ENCODE data around the gene METTL16.
"Not testable (repeated sequence)": the region's sequence is repeated elsewhere in the genome, so short reads cannot be mapped to it uniquely, and the experiment has no call there.

Gene METTL16, protein sequence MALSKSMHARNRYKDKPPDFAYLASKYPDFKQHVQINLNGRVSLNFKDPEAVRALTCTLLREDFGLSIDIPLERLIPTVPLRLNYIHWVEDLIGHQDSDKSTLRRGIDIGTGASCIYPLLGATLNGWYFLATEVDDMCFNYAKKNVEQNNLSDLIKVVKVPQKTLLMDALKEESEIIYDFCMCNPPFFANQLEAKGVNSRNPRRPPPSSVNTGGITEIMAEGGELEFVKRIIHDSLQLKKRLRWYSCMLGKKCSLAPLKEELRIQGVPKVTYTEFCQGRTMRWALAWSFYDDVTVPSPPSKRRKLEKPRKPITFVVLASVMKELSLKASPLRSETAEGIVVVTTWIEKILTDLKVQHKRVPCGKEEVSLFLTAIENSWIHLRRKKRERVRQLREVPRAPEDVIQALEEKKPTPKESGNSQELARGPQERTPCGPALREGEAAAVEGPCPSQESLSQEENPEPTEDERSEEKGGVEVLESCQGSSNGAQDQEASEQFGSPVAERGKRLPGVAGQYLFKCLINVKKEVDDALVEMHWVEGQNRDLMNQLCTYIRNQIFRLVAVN

DNA sequence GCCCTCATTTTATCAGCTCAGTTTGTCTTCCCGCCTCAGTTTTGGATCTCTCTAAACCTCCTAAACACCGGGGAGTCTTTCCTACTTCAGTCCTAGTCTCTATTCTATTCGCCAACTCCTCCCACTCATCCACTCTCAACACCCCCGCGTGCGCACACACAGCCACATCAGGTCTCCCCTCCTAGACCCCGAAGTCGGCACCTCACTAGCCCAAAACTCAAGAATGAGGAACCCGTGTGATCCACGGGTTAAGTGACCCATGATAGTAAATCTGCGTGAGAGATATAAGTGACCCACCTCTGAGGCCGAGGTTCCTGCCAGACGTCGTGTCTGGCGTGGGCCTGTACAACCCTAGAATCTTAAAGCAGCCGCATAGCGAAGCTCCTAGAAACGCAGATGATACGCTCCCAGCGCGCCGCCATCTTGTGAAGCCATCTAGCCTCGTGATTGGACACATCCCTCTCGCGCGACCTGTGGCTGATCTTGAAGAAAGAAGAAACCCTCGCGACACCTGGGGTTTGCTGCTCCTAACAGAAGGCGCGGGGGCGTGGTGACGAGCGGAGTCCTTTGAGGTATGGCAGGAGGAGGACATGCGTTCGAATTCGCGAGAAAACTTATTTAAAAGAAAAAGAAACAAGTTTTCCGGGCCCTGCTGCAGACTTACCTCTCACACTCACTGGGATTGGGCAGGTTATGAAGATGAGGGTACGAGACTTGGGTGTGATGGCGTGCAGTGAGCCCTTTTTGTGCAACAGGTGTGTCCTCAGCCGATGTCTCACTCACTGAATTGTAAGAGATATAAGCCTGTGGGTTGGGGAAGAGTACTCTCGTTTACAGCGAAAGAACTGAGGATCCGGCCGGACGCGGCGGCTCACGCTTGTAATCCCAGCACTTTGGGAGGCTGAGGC lies at the start of gene METTL16:
Gene METTL16 (minus strand): TSS at position 427 of the 908 bp plus-strand sequence. CDS start 9,557 bp downstream, outside the sequence.
- DNase-seq = peak; percentile 97

DNA sequence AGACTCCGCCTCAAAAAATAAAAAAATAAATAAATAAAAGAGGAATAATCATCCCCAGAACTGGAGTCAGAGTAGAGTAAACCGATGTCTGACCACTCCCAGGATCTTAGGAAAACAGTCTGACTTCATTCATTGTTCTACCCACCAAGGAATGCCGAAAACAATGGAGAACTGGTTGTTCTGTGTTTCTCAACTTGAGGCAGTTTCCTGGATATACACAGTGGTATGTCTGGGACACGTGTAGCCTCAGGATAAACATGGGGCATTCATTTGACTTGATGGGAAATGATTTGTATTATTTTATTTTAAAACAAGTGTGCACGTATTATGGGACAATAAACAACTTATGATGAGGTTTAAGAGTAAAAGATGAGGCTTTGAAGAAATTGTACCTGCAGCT lies 49.0 kb upstream of the METTL16 start:
- DNase-seq = no peak

DNA sequence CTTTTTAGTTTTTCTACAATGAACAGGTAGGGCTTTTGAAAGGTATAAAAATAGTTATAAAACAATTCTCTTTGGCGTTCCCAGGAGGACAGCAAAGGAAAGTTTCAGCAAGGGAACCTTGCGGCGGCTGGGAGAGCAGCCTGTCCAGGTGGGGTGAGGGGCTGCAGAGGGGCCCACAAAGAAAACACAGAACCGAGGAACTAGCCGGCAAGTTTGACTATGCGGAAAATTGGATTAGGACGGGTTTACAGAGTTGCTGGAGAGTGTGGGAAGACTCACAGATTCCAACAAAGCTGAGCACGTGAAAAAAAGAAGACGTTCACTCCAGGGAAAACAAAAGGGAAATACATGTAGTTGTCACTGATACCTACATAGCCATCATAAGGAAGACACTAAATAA lies 40.2 kb upstream of the METTL16 start:
- no peak for DNase-seq

DNA sequence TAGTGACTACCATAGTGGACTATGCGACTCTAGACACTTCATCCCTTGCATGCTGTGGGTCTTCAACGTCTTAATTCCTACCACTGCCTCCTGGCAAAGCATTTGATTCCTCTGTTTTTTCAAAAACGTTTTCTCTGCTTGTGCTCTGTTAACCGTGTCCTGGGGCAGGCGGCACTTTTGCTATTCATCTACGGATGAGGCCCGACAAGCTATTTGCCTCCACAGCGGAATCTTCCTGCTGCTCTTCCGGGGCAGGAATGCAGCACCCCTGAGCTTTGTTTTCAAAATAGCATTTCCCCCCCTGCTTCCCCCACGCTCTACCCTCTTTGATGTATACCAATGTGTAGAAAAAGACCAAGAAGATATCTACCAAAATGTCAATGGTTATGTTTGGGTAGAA lies 39.8 kb upstream of the METTL16 start:
- no peak for DNase-seq

DNA sequence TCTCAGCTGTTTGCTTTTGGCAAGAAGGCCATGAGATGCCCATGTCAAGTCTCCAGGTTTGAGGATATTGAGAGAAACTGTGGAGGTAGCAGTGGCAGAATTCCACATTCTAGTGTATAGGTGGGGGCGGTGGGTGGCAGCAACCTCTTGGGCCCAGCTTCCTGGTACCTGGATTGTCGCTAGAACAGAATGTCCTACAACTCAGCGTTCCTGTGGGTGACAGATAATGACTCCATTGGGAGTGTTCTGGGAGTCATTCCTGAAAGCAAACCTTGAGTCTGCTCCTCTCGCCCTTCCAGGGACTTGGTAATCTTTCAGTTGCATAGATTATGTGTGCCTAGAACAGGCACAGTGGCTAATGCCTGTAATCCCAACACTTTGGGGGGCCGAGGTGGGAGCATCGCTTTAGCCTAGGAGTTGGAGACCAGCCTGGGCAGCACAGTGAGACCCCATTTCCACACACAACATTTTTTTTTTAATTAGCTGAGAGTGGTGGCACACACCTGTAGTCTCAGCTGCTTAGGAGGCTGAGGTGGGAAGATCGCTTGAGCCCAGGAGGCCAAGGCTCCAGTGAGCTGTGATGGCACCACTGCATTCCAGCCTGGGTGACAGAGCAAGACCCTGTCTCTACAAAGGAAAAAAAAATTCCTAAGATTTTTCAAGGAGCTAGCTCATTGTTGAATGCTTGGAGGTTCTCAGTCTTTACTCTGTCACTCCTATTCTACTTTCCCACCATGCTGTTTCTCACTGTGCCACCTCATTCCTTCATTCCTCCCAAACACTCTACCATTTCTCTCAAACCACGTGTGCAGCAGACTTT lies 37.9 kb upstream of the METTL16 start:
- DNase-seq = no peak

DNA sequence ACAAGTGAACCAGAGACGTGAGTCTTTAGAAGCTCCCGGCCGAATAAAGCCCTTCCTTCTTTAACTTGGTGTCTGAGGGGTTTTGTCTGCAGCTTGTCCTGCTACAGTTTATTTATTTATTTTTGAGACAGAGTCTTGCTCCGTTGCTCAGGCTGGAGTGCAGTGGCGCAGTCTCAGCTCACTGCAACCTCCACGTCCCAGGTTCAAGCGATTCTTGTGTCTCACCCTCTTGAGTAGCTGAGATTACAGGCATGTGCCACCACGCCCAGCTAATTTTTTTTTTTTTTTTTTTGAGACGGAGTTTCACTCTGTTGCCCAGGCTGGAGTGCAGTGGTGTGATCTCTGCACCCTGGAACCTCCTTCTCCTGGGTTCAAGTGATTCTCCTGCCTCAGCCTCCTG lies 36.3 kb upstream of the METTL16 start:
- not testable (repeated sequence) for DNase-seq

DNA sequence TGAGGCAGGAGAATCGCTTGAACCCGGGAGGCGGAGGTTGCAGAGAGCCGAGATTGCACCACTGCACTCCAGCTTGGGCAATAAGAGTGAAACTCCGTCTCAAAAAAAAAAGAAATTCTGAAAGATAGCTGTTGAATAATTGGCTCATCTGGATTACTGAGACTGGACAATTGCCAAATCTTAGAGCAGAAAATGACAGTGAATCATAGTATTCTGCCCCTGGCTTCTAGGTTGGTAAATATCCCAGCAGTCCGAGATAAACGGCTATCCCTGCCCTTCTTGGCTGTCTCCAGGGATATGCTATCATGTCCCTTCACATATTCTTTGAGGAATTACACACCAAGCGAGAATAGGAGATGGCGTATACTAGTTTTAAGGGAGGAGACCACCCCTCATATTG lies 35.5 kb upstream of the METTL16 start:
- no peak for DNase-seq

DNA sequence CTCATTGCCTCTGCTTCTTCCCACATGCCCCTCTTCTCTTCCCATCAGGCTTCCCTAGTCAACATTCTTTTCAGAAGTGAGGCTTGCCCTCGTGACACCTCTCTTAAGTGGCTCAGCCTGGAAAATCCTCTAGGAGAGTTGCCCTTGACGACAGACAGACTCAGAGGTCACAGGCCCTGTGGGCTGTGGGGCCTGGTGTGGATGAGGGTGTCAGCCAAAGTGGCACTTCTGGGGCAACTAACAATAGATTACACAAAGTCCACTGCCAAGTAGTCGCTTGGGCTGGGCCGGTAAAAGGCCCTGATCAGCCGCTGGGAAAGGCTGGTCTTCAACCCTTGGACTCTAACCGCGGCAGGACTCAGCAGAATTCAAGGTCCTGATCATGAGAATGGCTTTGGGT lies 33.7 kb upstream of the METTL16 start:
- DNase-seq = no peak

DNA sequence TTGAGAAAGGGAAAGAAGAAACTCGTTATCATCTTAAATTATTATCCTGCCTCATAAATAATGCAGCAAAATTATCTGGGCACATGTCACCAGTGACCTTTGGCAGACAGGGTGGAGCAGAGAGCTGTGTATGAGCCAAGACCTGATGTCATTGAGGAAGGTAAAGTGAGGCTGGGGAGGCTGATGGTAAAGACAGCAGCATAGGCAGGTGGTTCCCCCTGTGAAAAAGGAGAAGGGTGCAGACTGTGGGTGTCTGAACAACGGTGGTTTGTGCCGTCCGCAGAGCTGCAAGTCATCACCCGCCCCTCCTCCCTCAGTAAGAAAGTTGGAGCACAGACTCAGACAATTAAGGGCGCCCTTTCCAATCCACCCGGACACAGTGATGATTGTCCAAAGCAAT lies 30.8 kb upstream of the METTL16 start:
- DNase-seq = no peak

DNA sequence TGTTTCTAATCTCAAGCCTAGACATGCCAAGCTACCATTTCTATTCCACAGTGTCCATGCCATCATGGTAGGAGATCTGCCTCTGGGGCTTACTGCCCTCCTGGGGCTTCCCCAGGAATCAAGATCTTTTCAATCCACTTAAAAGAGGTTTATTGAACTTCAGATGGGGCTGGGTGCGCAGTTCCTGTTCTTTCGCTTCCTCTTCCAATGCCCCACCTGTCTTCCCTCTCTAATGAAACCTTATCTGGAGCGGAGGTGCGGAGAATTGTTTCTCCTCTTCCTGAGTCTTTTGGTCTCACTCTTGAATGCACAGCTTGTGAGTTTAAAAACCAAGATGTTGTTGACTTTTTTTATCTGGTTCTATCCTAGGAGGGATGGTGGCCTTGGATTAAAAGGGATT lies 30.4 kb upstream of the METTL16 start:
- DNase-seq = no peak

DNA sequence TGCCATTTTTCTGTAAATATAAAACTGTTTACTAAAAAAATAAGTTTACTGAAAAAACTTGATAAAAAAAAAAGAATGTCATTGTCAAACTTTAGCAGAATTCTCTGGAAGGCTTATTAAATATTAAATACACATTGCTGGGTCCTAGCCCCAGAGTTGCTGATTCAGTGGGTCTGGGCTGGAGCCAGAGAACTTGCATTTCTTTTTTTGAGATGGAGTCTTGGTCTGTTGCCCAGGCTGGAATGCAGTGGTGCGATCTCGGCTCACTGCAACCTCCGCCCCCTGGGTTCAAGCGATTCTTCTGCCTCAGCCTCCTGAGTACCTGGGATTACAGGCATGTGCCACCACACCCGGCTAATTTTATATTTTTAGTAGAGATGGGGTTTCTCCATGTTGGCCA lies 25.9 kb upstream of the METTL16 start:
- not testable (repeated sequence) for DNase-seq

DNA sequence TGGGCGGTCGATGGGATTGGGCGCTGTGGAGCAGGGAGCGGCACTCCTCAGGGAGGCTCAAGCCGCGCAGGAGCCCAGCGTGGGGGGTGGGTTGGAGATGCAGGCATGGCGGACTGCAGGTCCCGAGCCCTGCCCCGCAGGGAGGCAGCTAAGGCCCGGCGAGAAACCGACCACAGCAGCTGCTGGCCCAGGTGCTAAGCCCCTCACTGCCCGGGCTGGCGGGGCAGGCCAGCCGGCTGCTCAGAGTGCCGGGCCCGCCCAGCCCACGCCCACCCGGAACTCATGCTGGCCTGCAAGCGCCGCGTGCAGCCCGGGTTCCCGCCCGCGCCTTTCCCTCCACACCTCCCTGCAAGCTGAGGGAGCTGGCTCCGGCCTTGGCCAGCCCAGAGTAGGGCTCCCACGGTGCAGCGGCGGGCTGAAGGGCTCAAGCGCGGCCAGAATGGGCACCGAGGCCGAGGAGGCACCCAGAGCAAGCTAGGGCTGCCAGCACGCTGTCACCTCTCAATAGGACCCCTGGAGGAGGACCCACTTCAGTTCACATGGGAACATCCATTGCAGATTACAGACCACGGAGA lies 20.5 kb upstream of the METTL16 start:
- no peak for DNase-seq

DNA sequence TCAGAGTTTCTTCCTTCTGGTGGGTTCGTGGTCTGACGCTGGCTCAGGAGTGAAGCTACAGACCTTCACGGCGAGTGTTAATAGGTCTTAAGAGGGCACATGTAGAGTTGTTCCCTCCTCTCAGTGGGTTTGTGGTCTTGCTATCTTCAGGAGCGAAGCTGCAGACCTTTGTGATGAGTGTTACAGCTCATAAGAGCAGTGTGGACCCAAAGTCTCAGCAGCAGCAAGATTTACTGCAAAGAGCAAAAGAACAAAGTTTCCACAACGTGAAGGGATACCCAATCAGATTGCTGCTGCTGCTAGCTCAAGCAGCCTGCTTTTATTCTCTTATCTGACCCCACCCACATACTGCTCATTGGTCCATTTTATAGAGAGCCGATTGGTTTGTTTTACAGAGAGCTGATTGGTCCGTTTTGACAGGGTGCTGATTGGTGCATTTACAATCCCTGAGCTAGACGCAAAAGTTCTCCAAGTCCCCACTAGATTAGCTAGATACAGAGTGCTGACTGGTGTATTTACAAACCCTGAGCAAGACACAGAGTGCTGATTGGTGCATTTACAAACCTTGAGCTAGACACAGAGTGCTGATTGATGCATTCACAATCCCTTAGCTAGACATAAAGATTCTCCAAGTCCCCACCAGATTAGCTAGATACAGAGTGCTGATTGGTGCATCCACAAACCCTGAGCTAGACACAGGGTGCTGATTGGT lies 19.7 kb upstream of the METTL16 start:
- DNase-seq = not testable (repeated sequence)

DNA sequence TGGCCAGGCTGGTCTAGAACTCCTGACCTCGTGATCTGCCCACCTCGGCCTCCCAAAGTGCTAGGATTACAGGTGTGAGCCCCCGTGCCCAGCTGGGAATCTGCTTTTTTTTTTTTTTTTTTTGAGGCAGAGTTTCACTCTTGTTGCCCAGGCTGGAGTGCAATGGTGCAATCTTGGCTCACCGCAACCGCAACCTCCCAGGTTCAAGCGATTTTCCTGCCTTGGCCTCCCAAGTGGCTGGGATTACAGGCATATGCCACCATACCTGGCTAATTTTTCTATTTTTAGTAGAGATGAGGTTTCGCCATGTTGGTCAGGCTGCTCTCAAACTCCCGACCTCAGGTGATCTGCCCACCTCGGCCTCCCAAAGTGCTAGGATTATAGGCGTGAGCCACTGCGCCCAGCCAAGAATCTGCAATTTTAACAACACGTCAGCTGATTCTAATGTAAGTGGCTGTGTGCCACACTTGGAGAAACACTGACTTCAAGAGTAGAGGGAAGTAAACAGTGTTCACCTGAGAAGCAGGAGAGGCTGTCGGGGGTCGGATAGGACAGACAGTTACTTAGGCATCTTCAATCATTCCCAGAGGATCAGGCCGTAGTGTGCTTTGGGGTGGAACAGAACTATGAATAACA lies 10.2 kb upstream of the METTL16 start:
- not testable (repeated sequence) for DNase-seq

DNA sequence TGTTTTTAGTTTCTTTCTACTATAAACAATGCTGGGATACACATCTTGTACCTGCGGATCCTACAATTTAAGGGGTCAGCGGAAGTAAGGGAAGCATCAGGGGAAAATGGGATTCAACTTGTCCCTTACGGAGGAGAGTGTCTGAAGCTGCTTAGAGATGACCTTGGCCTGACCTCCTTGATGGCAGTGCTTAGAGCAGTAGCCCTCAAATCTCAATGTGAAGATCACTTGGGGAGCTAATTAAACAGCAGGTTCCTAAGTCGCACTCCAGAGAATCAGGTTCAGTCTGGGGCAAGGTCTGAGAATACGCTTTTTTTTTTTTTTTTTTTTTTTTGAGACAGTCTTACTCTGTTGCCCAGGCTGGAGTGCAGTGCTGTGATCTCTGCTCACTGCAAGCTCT lies 9.6 kb upstream of the METTL16 start:
- DNase-seq = no peak

DNA sequence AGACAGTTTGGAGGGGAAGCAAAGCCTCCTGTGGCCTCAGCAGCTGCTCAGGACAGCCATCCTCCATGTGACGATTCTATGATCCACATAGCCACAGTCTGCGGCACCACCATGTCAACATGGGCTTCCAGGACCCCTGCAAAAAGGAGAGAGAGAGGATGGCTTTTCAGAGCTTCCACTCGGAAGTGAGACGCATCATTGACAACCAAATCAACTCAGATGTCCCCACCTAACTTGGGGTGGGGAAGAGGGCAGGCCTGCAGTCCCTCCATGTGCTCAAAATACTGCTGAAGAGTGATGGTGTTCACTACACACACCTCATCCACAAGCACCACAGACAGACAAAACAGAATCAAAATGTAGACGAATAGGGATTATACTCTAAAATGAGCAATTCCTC lies 5.9 kb upstream of the METTL16 start:
- DNase-seq = no peak

DNA sequence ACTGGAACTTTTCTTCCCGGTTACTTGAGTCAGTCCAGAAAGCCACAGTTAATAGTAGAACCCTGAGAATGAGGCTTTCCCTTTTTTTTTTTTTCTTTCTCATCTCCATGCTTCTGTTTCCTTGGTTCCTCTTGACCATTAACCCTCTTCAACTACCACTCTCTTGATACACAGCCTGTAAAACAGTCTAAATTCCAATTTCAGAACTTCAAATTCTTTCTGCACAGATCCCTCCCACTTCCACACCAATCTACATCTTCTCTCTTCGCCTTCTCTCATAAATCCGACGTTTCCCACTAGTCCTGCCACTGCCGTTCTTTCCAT lies 588 bp downstream of the METTL16 start:
- DNase-seq = no peak

DNA sequence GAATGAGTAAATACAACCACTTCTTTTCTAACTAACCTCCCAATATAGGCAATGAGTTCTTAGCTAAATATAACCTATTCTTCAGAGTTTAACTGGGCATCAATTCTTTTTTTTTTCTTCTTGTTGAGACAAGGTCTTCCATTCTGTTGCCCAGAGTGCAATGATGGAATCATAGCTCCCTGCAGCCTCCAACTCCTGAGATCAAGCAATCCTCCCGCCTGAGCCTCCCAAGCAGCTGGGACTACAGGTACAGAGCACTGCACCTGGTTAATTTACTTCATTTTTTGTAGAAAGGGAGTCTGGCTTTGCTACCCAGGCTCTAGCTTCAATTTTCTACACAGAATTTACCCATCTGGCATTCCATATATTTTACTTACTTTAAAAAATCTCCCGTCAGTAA lies 1.1 kb downstream of the METTL16 start:
- no peak for DNase-seq

DNA sequence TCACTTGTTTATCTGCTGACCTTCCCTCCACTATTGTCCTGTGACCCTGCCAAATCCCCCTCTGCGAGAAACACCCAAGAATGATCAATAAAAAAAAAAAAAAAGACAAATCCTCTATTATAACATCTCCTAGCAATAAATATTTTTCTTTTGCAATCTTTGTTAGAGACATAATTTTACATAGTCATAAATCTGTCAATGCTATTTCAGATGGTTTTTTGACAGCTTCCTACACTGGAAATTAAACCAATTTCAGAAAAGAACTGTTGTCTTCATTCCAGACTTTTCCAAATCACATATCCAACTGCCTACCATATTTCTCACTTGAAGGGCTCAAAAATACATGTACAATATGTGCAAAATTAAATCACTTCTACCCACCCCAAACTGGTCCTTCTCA lies 3.7 kb downstream of the METTL16 start:
- no peak for DNase-seq

DNA sequence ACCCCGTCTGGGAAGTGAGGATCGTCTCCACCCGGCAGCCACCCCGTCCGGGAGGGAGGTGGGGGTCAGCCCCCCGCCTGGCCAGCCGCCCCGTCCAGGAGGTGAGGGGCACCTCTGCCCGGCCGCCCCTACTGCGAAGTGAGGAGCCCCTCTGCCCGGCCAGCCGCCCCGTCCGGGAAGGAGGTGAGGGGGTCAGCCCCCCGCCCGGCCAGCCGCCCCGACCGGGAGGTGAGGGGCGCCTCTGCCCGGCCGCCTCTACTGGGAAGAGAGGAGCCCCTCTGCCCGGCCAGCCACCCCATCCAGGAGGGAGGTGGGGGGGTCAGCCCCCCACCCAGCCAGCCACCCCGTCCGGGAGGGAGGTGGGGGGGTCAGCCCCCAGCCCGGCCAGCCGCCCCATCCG lies 4.7 kb downstream of the METTL16 start:
- DNase-seq = not testable (repeated sequence)

DNA sequence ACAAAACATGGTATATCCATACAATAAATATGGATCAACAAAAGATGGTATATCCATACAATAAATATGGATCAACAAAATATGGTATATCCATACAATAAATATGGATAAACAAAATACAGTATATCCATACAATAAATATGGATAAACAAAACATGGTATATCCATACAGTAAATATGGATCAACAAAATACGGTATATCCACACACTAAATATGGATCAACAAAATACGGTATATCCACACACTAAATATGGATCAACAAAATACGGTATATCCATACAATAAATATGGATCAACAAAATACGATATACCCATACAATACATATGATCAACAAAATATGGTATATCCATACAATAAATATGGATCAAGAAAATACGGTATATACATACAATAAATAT lies 8.1 kb downstream of the METTL16 start:
- DNase-seq = no peak

Data from CD4-positive, alpha-beta T cell treated with Interleukin-17A for 4 hours (primary cell).